Thyroid gland (tissue), 4 donors: ENCODE results near the gene ANO9. TPM values are rescaled to one million over a fixed set of nuclear protein-coding genes. Genes with fewer than 3 reads are reported as not detected.
"Not testable (repeated sequence)": the region's sequence is repeated elsewhere in the genome, so short reads cannot be mapped to it uniquely, and the experiment has no call there.

Source experiments
- DNase-seq, 2 donors: peaks; one replicate each; pipeline ENCODE4 v3.0.0-alpha.2; 2019
- H3K27ac ChIP-seq, 3 donors: fragments of 200-600 bp; sonication (generic); 1 replicate in 2 of 3; 2 replicates in 1 of 3; pipeline ENCODE4 v1.5.1; 2016 to 2019; ENCODE audit warnings: mild to moderate bottlenecking in 1 of 3, moderate library complexity in 1 of 3
- H3K27me3 ChIP-seq: fragments of 200-600 bp; sonication (generic); one replicate; pipeline ENCODE4 v1.5.1; 2019
- H3K36me3 ChIP-seq, 2 donors: fragments of 200-600 bp; sonication (generic); one replicate each; pipeline ENCODE4 v1.5.1; 2016 to 2019
- H3K4me1 ChIP-seq, 2 donors: fragments of 200-600 bp; sonication (generic); one replicate each; pipeline ENCODE4 v1.5.1; 2017 to 2019
- H3K4me3 ChIP-seq, 3 donors: fragments of 200-600 bp; sonication (generic); replicated peaks in 1 of 3; 1 replicate in 2 of 3; 2 replicates in 1 of 3; pipeline ENCODE4 v1.5.1; 2016; ENCODE audit warnings: mild to moderate bottlenecking in 1 of 3
- H3K9me3 ChIP-seq: fragments of 200-600 bp; sonication (generic); one replicate; pipeline ENCODE4 v1.5.1; 2017
- CTCF ChIP-seq, 6 experiments: fragments of 200-600 bp in 3 of 6; fragments of 450-650 bp in 3 of 6; sonication (generic) in 3 of 6; IDR thresholded peaks; one replicate each; pipeline ENCODE4 v1.5.1; 2016 to 2019; ENCODE audit warnings: antibody characterized with exemption in 6 of 6, mild to moderate bottlenecking in 2 of 6, inconsistent platforms in 1 of 6, moderate library complexity in 1 of 6
- POLR2A ChIP-seq, 2 donors: fragments of 450-650 bp; IDR thresholded peaks; one replicate each; pipeline ENCODE4 v1.6.1; 2017; ENCODE audit warnings: antibody characterized with exemption in 2 of 2, mild to moderate bottlenecking in 2 of 2, moderate library complexity in 1 of 2
- WGBS, 2 donors: methylation state at CpG; one replicate each; pipeline ENCODE4 v1.1.5; 2017; 5-methylcytosine and 5-hydroxymethylcytosine counted together
- intact Hi-C: fragments of 100-400 bp; cut with DNase I; formaldehyde crosslinking; loops from one replicate; pipeline ENCODE4 v1.15.1; 2023
- total RNA-seq, 4 donors: library from RNA; depleted of rRNA; stranded (reverse); fragments of >200 nt; gene quantifications; one replicate each; pipeline ENCODE4 v1.2.3, GENCODE V29; 2016

Gene ANO9
- total RNA-seq, 4 donors from 2014 or later, result 3.7 to 6.4 (median 4.7) TPM

GRCh38 chr11:439315-440064 is 2.3 kb downstream of the ANO9 start:
- DNase-seq, result no peak
- no peak overlapping the region for H3K4me3 ChIP-seq
- intact Hi-C loops, result no loop called here
- peaks cover 6 to 19% of the 10 kb centered on the region in 2 donors for H3K4me1 ChIP-seq
- no peak for TF ChIP-seq POLR2A (IDR thresholded peaks at IDR 0.05)
- no peak for TF ChIP-seq CTCF (IDR thresholded peaks at IDR 0.05)
- no peaks in the 10 kb centered on the region for H3K36me3 ChIP-seq
- H3K9me3 ChIP-seq, result no peaks in the 10 kb centered on the region
- no peaks in the 10 kb centered on the region for H3K27me3 ChIP-seq
- 87 to 90% methylated on average over 20 to 23 of the region's 23 CpGs for WGBS, 2 donors
- H3K27ac ChIP-seq, result no peak overlapping the region

GRCh38 chr11:438101-438844 is 3.5 kb downstream of the ANO9 start:
- no peak overlapping the region for H3K27ac ChIP-seq
- no peaks in the 10 kb centered on the region for H3K9me3 ChIP-seq
- H3K4me3 ChIP-seq, result no peak overlapping the region
- no peaks in the 10 kb centered on the region for H3K36me3 ChIP-seq
- H3K4me1 ChIP-seq, result peaks cover 0 to 11% of the 10 kb centered on the region in 2 donors
- TF ChIP-seq CTCF (IDR thresholded peaks at IDR 0.05), result no peak
- TF ChIP-seq POLR2A (IDR thresholded peaks at IDR 0.05), result no peak
- DNase-seq, result no peak
- WGBS, 2 donors, result 88 to 92% methylated on average over 11 to 15 of the region's 21 CpGs
- no peaks in the 10 kb centered on the region for H3K27me3 ChIP-seq
- intact Hi-C loops, result no loop called here

- H3K27me3 ChIP-seq, result no peaks in the 10 kb centered on the region
- H3K4me3 ChIP-seq, result no peak overlapping the region
- no peaks in the 10 kb centered on the region for H3K36me3 ChIP-seq
- intact Hi-C loops, result no loop called here
- H3K9me3 ChIP-seq, result no peaks in the 10 kb centered on the region
- H3K4me1 ChIP-seq, result peaks cover 0 to 11% of the 10 kb centered on the region in 2 donors
- WGBS, 2 donors, result 79 to 86% methylated on average over 17 of the region's 17 CpGs
- H3K27ac ChIP-seq, result no peak overlapping the region
- no peak for DNase-seq
- TF ChIP-seq POLR2A (IDR thresholded peaks at IDR 0.05), result no peak
- no peak for TF ChIP-seq CTCF (IDR thresholded peaks at IDR 0.05)
Measured at GRCh38 chr11:437228-437870, 4.5 kb downstream of the ANO9 start.

- H3K9me3 ChIP-seq, H3K36me3 ChIP-seq, DNase-seq, H3K27ac ChIP-seq, intact Hi-C loops, H3K4me3 ChIP-seq, H3K4me1 ChIP-seq, H3K27me3 ChIP-seq: not testable (repeated sequence)
- WGBS, 2 donors, result 85 to 90% methylated on average over 1 of the region's 1 CpG
Measured at GRCh38 chr11:434999-435740, 6.6 kb downstream of the ANO9 start.

- Histone ChIP-seq H3K4me3 (no peak overlapping the region), H3K36me3 (no peaks in the 10 kb centered on the region), H3K27ac (no peak overlapping the region), H3K9me3 (no peaks in the 10 kb centered on the region), H3K27me3 (no peaks in the 10 kb centered on the region), H3K4me1 (no peaks in the 10 kb centered on the region)
- no peak for TF ChIP-seq POLR2A (IDR thresholded peaks at IDR 0.05)
- TF ChIP-seq CTCF (IDR thresholded peaks at IDR 0.05), result no peak
- no peak for DNase-seq
- WGBS, 2 donors, result 81 to 84% methylated on average over 8 to 10 of the region's 16 CpGs
- intact Hi-C loops, result no loop called here
Measured at GRCh38 chr11:434496-434895, 7.3 kb downstream of the ANO9 start.
